ENCODE results near the gene SNTG2.

The SNTG2 gene

GRCh38 chr2:987789-988188 is 37.1 kb downstream of the SNTG2 start:
- in situ Hi-C loops (cut with MboI; ENCODE audit: low sequenced_read_pairs), result no loop called here

- in situ Hi-C loops (cut with MboI; ENCODE audit: low sequenced_read_pairs), result no loop called here
Measured at GRCh38 chr2:989781-990467, 39.3 kb downstream of the SNTG2 start.

GRCh38 chr2:990970-991369 is 40.3 kb downstream of the SNTG2 start:
- in situ Hi-C loops (cut with MboI; ENCODE audit: low sequenced_read_pairs), result no loop called here

- in situ Hi-C loops (cut with MboI; ENCODE audit: low sequenced_read_pairs), result no loop called here
Measured at GRCh38 chr2:1002350-1002749, 51.7 kb downstream of the SNTG2 start.

GRCh38 chr2:1004398-1004797 is 53.7 kb downstream of the SNTG2 start:
- in situ Hi-C loops (cut with MboI; ENCODE audit: low sequenced_read_pairs), result no loop called here

GRCh38 chr2:1010415-1010930 is 59.8 kb downstream of the SNTG2 start:
- in situ Hi-C loops (cut with MboI; ENCODE audit: low sequenced_read_pairs), result no loop called here

- in situ Hi-C loops (cut with MboI; ENCODE audit: low sequenced_read_pairs), result no loop called here
Measured at GRCh38 chr2:1011006-1011405, 60.4 kb downstream of the SNTG2 start.

GRCh38 chr2:1011985-1012384 is 61.3 kb downstream of the SNTG2 start:
- in situ Hi-C loops (cut with MboI; ENCODE audit: low sequenced_read_pairs), result no loop called here

GRCh38 chr2:1014802-1015201 is 64.2 kb downstream of the SNTG2 start:
- in situ Hi-C loops (cut with MboI; ENCODE audit: low sequenced_read_pairs), result no loop called here

- in situ Hi-C loops (cut with MboI; ENCODE audit: low sequenced_read_pairs), result no loop called here
Measured at GRCh38 chr2:1016500-1016899, 65.9 kb downstream of the SNTG2 start.

GRCh38 chr2:1017827-1018226 is 67.2 kb downstream of the SNTG2 start:
- in situ Hi-C loops (cut with MboI; ENCODE audit: low sequenced_read_pairs), result no loop called here

- in situ Hi-C loops (cut with MboI; ENCODE audit: low sequenced_read_pairs), result no loop called here
Measured at GRCh38 chr2:1020206-1020605, 69.6 kb downstream of the SNTG2 start.

GRCh38 chr2:1022178-1022577 is 71.5 kb downstream of the SNTG2 start:
- in situ Hi-C loops (cut with MboI; ENCODE audit: low sequenced_read_pairs), result no loop called here

GRCh38 chr2:1024981-1025380 is 74.3 kb downstream of the SNTG2 start:
- in situ Hi-C loops (cut with MboI; ENCODE audit: low sequenced_read_pairs), result no loop called here

- in situ Hi-C loops (cut with MboI; ENCODE audit: low sequenced_read_pairs), result no loop called here
Measured at GRCh38 chr2:1026141-1026540, 75.5 kb downstream of the SNTG2 start.

- in situ Hi-C loops (cut with MboI; ENCODE audit: low sequenced_read_pairs), result no loop called here
Measured at GRCh38 chr2:1028831-1029230, 78.2 kb downstream of the SNTG2 start.

GRCh38 chr2:1032030-1032429 is 81.4 kb downstream of the SNTG2 start:
- in situ Hi-C loops (cut with MboI; ENCODE audit: low sequenced_read_pairs), result no loop called here

GRCh38 chr2:1033069-1033468 is 82.4 kb downstream of the SNTG2 start:
- in situ Hi-C loops (cut with MboI; ENCODE audit: low sequenced_read_pairs), result no loop called here

GRCh38 chr2:1037066-1037465 is 86.4 kb downstream of the SNTG2 start:
- in situ Hi-C loops (cut with MboI; ENCODE audit: low sequenced_read_pairs), result no loop called here

GRCh38 chr2:1039549-1039948 is 88.9 kb downstream of the SNTG2 start:
- in situ Hi-C loops (cut with MboI; ENCODE audit: low sequenced_read_pairs), result no loop called here

GRCh38 chr2:1041012-1041805 is 90.6 kb downstream of the SNTG2 start:
- in situ Hi-C loops (cut with MboI; ENCODE audit: low sequenced_read_pairs), result no loop called here

- in situ Hi-C loops (cut with MboI; ENCODE audit: low sequenced_read_pairs), result no loop called here
Measured at GRCh38 chr2:1045109-1045508, 94.5 kb downstream of the SNTG2 start.

Data from HL-60/S4 (cell line).